Measurements from ENCODE around the gene HOGA1. TPM values are rescaled to one million over a fixed set of nuclear protein-coding genes. Genes with fewer than 3 reads are reported as not detected.
A peak's percentile ranks its signal among the peaks of the same experiment; 100 is the strongest.

The HOGA1 gene
- total and polyA plus RNA-seq, 7 donors, result 0.66 to 12.3 (median 3.4) TPM

DNA sequence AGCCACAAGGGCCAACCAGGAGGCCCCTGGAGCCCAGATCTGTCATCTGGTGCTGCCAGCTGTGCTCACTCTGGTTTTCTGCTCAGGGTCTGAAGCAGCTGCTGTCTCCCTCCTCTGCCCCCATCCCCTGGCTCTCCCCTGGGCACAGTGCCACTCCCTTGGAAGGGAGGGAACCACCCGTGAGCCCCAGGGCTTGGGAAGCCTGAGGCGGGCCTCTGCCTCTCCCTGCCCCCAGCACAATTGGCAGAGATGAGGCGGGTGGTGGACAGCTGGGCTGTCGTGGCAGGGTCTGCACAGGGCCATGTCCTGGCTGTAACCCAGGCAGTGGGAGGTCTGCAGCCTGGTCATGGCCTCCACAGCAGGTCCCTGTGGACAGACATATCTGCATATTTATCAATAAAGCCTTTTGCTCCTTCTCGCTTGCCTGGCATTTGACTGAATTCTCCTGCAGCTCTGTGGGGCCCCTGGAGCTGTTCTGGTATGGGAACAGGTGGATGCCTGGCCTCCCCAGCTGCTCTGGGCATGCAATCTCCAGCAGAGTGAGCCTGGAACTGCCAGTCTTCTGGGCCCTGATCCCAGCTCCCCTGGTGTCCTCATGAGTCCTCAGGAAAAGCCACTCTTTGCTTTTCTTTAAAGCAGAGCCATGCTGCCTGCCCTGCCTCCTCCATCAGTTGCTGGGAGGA is 13.3 kb upstream of the HOGA1 start:
- peak; percentile 42 to 57 (median 54) for ATAC-seq
- DNase-seq, result peak; percentile 56 to 81
- WGBS, 3 donors, result 19 to 29% (median 25%) methylated on average over 5 of the region's 5 CpGs
- Histone ChIP-seq H3K27me3 (ENCODE audit: insufficient read depth in 3 of 3, low read length in 2 of 3) (no peaks in the 10 kb centered on the region), H3K4me1 (peaks cover 47% of the 10 kb centered on the region), H3K9me3 (no peaks in the 10 kb centered on the region), H3K27ac (peak overlapping the region; percentile 89), H3K4me3 (peak overlapping the region; percentile 6), H3K36me3 (ENCODE audit: insufficient read depth in 1 of 2, low read depth in 1 of 2) (peaks cover 0 to 18% of the 10 kb centered on the region in 2 donors)
- TF ChIP-seq, protein P1, sequence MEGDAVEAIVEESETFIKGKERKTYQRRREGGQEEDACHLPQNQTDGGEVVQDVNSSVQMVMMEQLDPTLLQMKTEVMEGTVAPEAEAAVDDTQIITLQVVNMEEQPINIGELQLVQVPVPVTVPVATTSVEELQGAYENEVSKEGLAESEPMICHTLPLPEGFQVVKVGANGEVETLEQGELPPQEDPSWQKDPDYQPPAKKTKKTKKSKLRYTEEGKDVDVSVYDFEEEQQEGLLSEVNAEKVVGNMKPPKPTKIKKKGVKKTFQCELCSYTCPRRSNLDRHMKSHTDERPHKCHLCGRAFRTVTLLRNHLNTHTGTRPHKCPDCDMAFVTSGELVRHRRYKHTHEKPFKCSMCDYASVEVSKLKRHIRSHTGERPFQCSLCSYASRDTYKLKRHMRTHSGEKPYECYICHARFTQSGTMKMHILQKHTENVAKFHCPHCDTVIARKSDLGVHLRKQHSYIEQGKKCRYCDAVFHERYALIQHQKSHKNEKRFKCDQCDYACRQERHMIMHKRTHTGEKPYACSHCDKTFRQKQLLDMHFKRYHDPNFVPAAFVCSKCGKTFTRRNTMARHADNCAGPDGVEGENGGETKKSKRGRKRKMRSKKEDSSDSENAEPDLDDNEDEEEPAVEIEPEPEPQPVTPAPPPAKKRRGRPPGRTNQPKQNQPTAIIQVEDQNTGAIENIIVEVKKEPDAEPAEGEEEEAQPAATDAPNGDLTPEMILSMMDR (IDR thresholded peaks at IDR 0.05), result no peak
- intact Hi-C loops (cut with DNase I), result loop anchor here in 1 of 2 donors (5.0 kb wide), 1 partner anchor 36 kb away; no protein-coding TSS in a partner anchor

DNA sequence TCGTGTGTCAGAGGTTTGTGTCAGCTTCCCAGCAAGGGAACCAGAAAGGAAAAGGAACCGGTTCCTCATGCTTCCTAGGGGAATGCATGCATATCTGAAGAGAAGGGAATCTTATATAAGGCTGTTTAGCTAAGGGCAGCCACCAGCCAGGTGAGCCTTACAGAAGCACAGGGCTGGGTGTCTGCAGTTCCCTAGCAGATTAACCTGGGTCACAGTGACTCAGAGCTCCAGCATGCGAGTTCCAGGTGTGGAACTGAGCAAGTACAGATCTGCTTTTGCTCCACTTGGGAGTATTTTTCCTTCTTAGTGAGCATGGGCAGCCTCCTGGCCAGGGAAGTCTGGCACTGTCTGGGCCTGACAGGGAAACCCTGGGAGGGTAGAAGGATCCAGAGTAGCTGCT is 12.6 kb upstream of the HOGA1 start:
- Histone ChIP-seq H3K4me1 (peaks cover 47% of the 10 kb centered on the region), H3K36me3 (ENCODE audit: insufficient read depth in 1 of 2, low read depth in 1 of 2) (peaks cover 0 to 18% of the 10 kb centered on the region in 2 donors), H3K9me3 (no peaks in the 10 kb centered on the region), H3K27ac (peak overlapping the region; percentile 89), H3K4me3 (peak overlapping the region; percentile 66), H3K27me3 (ENCODE audit: insufficient read depth in 3 of 3, low read length in 2 of 3) (no peaks in the 10 kb centered on the region)
- intact Hi-C loops (cut with DNase I), result loop anchor here (1.0 to 5.0 kb wide), 2 partner anchors 36 to 41 kb away; no protein-coding TSS in a partner anchor
- peak in 1 of 2 donors; percentile 6 for DNase-seq
- WGBS, 3 donors, result 33 to 53% (median 35%) methylated on average over 3 of the region's 3 CpGs
- TF ChIP-seq, protein P1 (IDR thresholded peaks at IDR 0.05), result no peak
- peak in 1 of 4 donors; percentile 2 for ATAC-seq

DNA sequence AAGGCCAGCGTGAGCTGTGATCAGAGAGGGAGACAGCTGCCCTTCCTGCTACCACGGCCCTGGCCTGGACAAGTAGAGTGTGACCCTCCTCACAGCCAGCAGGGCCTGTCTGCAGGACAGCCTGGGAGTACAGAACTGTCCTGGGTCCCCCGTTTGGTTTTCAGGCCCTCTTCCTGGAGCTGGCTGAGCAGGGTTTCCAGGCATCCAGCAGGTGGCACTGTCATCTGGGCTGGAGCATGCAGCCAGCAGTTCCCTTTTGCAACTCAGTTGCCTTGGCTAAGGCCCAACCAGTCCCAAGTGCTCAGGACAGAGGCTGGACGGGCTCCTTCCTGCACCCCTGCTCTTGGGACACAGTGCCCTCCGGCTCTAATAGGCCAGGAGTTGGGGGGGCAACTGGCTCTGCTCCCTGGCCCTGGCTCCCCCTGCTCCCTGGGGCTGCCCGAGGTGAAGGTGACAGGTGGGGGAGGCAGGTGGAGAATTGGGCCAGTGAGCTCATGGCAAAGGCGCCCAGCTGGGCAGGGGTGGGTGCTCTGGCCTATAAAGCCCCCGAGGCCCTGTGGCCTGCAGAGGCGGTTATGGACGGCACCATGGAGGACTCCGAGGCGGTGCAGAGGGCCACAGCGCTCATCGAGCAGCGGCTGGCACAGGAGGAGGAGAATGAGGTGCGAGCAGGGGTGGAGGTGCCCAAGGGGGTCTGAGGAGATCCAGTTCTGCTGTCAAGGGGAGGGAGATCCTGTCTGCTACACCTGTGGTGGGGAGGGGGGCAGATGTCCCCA is 11.8 kb upstream of the HOGA1 start, which contains the start of gene ANKRD2:
TSS of gene ANKRD2 (plus strand) at position 566 of the 776 bp plus-strand sequence. CDS start at position 576, 10 bp downstream.
- Histone ChIP-seq H3K4me3 (peak within 1 kb of the TSS; percentile 66), H3K9me3 (no peaks in the 10 kb centered on the region), H3K27me3 (ENCODE audit: insufficient read depth in 3 of 3, low read length in 2 of 3) (no peaks in the 10 kb centered on the region), H3K36me3 (ENCODE audit: insufficient read depth in 1 of 2, low read depth in 1 of 2) (peaks cover 0 to 25% of the 10 kb centered on the region in 2 donors), H3K27ac (peak within 1 kb of the TSS; percentile 89), H3K4me1 (peaks cover 53% of the 10 kb centered on the region)
- DNase-seq (peak; percentile 87 to 93), ATAC-seq (peak; percentile 57 to 70 (median 58))
- TF ChIP-seq, protein P1 (IDR thresholded peaks at IDR 0.05), result peak; percentile 84
- 38 to 48% (median 42%) methylated on average over 15 to 16 of the region's 16 CpGs for WGBS, 3 donors
- intact Hi-C loops (cut with DNase I), result loop anchor here (1.0 to 5.0 kb wide), 2 partner anchors 35 to 40 kb away; no protein-coding TSS in a partner anchor

DNA sequence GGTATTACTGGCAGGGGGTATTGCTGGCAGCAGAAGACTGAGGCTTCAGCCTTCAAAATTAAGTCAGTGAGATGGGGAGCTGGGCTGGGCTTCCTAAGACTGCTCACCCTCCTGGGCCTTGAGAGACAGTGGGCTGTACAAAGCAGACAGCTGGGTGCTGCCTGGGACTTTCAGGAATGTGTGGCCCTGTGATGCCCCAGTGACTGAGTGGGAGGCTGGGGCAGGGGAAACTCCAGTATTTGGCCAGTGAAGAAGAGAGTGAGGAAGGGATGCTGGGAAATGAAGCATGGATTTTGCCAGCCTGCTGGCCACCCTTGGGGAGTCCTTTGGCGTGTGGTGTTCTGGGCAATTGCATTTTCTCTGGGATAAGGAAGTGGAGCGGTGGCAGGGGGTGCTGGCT is 11.2 kb upstream of the HOGA1 start:
- TF ChIP-seq, protein P1 (IDR thresholded peaks at IDR 0.05), result no peak
- Histone ChIP-seq H3K27me3 (ENCODE audit: insufficient read depth in 3 of 3, low read length in 2 of 3) (no peaks in the 10 kb centered on the region), H3K4me3 (peak overlapping the region; percentile 66), H3K4me1 (peaks cover 55% of the 10 kb centered on the region), H3K36me3 (ENCODE audit: insufficient read depth in 1 of 2, low read depth in 1 of 2) (peaks cover 0 to 28% of the 10 kb centered on the region in 2 donors), H3K9me3 (no peaks in the 10 kb centered on the region), H3K27ac (peak overlapping the region; percentile 89)
- WGBS, 3 donors, result 48 to 77% (median 75%) methylated on average over 2 of the region's 2 CpGs
- intact Hi-C loops (cut with DNase I), result loop anchor here in 1 of 2 donors (5.0 kb wide), 1 partner anchor 34 kb away; no protein-coding TSS in a partner anchor
- peak; percentile 13 to 22 (median 18) for ATAC-seq
- DNase-seq, result no peak

Data from psoas muscle (tissue), 8 donors.